CD14-positive monocyte (primary cell): Measurements from ENCODE around the gene GPI. TPM values are rescaled to one million over a fixed set of nuclear protein-coding genes. Genes with fewer than 3 reads are reported as not detected.

Experiments
- DNase-seq, 3 donors: peaks; one replicate each; pipeline ENCODE4 v3.0.0-alpha.2; 2011 to 2022
- H2AFZ ChIP-seq: 2 replicates; pipeline ENCODE4 v1.6.0; 2012; ENCODE audit warnings: mild to moderate bottlenecking, low read depth, low read length, inconsistent platforms; ENCODE audit not compliant: insufficient read depth, poor library complexity, severe bottlenecking
- H3K27ac ChIP-seq, 2 donors: 1 replicate in 1 of 2; 2 replicates in 1 of 2; pipeline ENCODE4 v1.5.1; 2012 to 2013; ENCODE audit warnings: low read length in 2 of 2, control low read depth in 1 of 2, inconsistent platforms in 1 of 2, low read depth in 1 of 2, mild to moderate bottlenecking in 1 of 2
- H3K27me3 ChIP-seq, 2 donors: one replicate each; pipeline versions ENCODE4 v1.6.0 to v1.6.1; 2011 to 2013; ENCODE audit warnings: low read length in 2 of 2; ENCODE audit not compliant: control insufficient read depth in 2 of 2, insufficient read depth in 2 of 2
- H3K36me3 ChIP-seq, 2 donors: replicated peaks in 1 of 2; 1 replicate in 1 of 2; 2 replicates in 1 of 2; pipeline versions ENCODE4 v1.5.1 to v1.6.1; 2012 to 2013; ENCODE audit warnings: low read length in 2 of 2, control low read depth in 1 of 2, inconsistent platforms in 1 of 2, mild to moderate bottlenecking in 1 of 2; ENCODE audit not compliant: insufficient read depth in 2 of 2, control insufficient read depth in 1 of 2
- H3K4me1 ChIP-seq, 2 donors: 1 replicate in 1 of 2; 2 replicates in 1 of 2; pipeline versions ENCODE4 v1.5.1 to v1.6.1; 2012 to 2013; ENCODE audit warnings: low read length in 2 of 2, control low read depth in 1 of 2, inconsistent platforms in 1 of 2, mild to moderate bottlenecking in 1 of 2, moderate library complexity in 1 of 2; ENCODE audit not compliant: insufficient read depth in 2 of 2, control insufficient read depth in 1 of 2
- H3K4me2 ChIP-seq: replicated peaks from 2 replicates; pipeline ENCODE3; 2012; ENCODE audit warnings: low read length, moderate library complexity, mild to moderate bottlenecking; ENCODE audit not compliant: poor library complexity, severe bottlenecking; ENCODE audit errors: extremely low read depth
- H3K4me3 ChIP-seq, 3 experiments: fragments of 200-600 bp in 1 of 3; sonication (generic) in 1 of 3; replicated peaks in 1 of 3; 1 replicate in 2 of 3; 2 replicates in 1 of 3; pipeline ENCODE4 v1.5.1; 2011 to 2013; ENCODE audit warnings: low read length in 3 of 3, mild to moderate bottlenecking in 3 of 3, control low read depth in 2 of 3, low read depth in 2 of 3, inconsistent platforms in 1 of 3, moderate library complexity in 1 of 3
- H3K79me2 ChIP-seq: 2 replicates; pipeline ENCODE4 v1.6.0; 2012; ENCODE audit warnings: mild to moderate bottlenecking, control low read depth, inconsistent platforms, low read length, moderate library complexity; ENCODE audit not compliant: insufficient read depth
- H3K9ac ChIP-seq: 2 replicates; pipeline ENCODE4 v1.6.0; 2017; ENCODE audit warnings: low read length, mild to moderate bottlenecking; ENCODE audit not compliant: insufficient read depth, poor library complexity, severe bottlenecking
- H3K9me3 ChIP-seq, 2 donors: replicated peaks in 1 of 2; 1 replicate in 1 of 2; 2 replicates in 1 of 2; pipeline versions ENCODE4 v1.5.1 to v1.6.1; 2012 to 2013; ENCODE audit warnings: low read length in 2 of 2, control low read depth in 1 of 2; ENCODE audit not compliant: control insufficient read depth in 1 of 2, insufficient read depth in 1 of 2
- H4K20me1 ChIP-seq: 2 replicates; pipeline ENCODE4 v1.6.0; 2012; ENCODE audit warnings: mild to moderate bottlenecking, low read length, control low read depth, moderate library complexity; ENCODE audit not compliant: insufficient read depth
- H3K27ac Mint-ChIP-seq, 7 donors: one replicate each; pipeline ENCODE4 v1.8.0; 2020; ENCODE audit warnings: mild to moderate bottlenecking in 7 of 7, mixed read lengths in 7 of 7, moderate library complexity in 6 of 7, inconsistent platforms in 2 of 7
- H3K27me3 Mint-ChIP-seq, 3 donors: one replicate each; pipeline ENCODE4 v1.8.0; 2021 to 2022; ENCODE audit warnings: low read depth in 3 of 3, mild to moderate bottlenecking in 3 of 3, mixed read lengths in 3 of 3, moderate library complexity in 3 of 3, inconsistent platforms in 1 of 3
- H3K36me3 Mint-ChIP-seq, 2 donors: one replicate each; pipeline ENCODE4 v1.8.0; 2020; ENCODE audit warnings: mixed read lengths in 2 of 2, inconsistent platforms in 1 of 2, mild to moderate bottlenecking in 1 of 2
- H3K4me1 Mint-ChIP-seq: one replicate; pipeline ENCODE4 v1.8.0; 2020; ENCODE audit warnings: mild to moderate bottlenecking, mixed read lengths
- H3K4me3 Mint-ChIP-seq, 2 donors: one replicate each; pipeline ENCODE4 v1.8.0; 2020; ENCODE audit warnings: mild to moderate bottlenecking in 2 of 2, mixed read lengths in 2 of 2, moderate library complexity in 1 of 2
- H3K9me3 Mint-ChIP-seq, 7 donors: one replicate each; pipeline ENCODE4 v1.8.0; 2020 to 2022; ENCODE audit warnings: mixed read lengths in 7 of 7, mild to moderate bottlenecking in 6 of 7, moderate library complexity in 6 of 7, inconsistent platforms in 2 of 7
- WGBS: methylation state at CpG from one replicate; pipeline ENCODE4 v1.1.5; 2013; ENCODE audit warnings: missing lambda C conversion rate; ENCODE audit not compliant: insufficient coverage; 5-methylcytosine and 5-hydroxymethylcytosine counted together
- intact Hi-C, 2 donors: fragments of 100-400 bp; cut with micrococcal nuclease; formaldehyde crosslinking; loops; one replicate each; pipeline versions ENCODE4 v1.15.0 to v1.15.1; 2023
- polyA plus RNA-seq, 3 donors: library from polyadenylated mRNA; depleted of rRNA in 1 of 3; unstranded in 2 of 3; stranded (reverse) in 1 of 3; fragments of 300-500 nt in 2 of 3; fragments of >200 nt in 1 of 3; fragmentation: Illumina TruSeq in 2 of 3; gene quantifications; 1 replicate in 2 of 3; 2 replicates in 1 of 3; pipeline ENCODE4 v1.2.3, GENCODE V29; 2012 to 2021
- TF ChIP-seq, protein P1 (sequence below): fragments of 200-600 bp; IDR thresholded peaks from one replicate; pipeline ENCODE4 v1.8.0; 2022; ENCODE audit warnings: antibody characterized with exemption, mild to moderate bottlenecking

The GPI gene
- polyA plus RNA-seq, 3 donors = 81.2 to 107 (median 95.3) TPM

GRCh38 chr19:34323433-34324204 is 41.4 kb upstream of the GPI start:
- TF ChIP-seq, protein P1, sequence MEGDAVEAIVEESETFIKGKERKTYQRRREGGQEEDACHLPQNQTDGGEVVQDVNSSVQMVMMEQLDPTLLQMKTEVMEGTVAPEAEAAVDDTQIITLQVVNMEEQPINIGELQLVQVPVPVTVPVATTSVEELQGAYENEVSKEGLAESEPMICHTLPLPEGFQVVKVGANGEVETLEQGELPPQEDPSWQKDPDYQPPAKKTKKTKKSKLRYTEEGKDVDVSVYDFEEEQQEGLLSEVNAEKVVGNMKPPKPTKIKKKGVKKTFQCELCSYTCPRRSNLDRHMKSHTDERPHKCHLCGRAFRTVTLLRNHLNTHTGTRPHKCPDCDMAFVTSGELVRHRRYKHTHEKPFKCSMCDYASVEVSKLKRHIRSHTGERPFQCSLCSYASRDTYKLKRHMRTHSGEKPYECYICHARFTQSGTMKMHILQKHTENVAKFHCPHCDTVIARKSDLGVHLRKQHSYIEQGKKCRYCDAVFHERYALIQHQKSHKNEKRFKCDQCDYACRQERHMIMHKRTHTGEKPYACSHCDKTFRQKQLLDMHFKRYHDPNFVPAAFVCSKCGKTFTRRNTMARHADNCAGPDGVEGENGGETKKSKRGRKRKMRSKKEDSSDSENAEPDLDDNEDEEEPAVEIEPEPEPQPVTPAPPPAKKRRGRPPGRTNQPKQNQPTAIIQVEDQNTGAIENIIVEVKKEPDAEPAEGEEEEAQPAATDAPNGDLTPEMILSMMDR = no peak
- DNase-seq = no peak
- Mint-ChIP-seq H3K9me3 (peaks cover 0 to 2% (median 0%) of the 10 kb centered on the region in 7 donors), H3K36me3 (peaks cover 16 to 19% of the 10 kb centered on the region in 2 donors), H3K27me3 (peaks cover 0 to 2% (median 0%) of the 10 kb centered on the region in 3 donors), H3K27ac (no peak overlapping the region), H3K4me1 (no peaks in the 10 kb centered on the region), H3K4me3 (no peak overlapping the region)
- Histone ChIP-seq H2AFZ (no peak overlapping the region), H3K79me2 (no peaks in the 10 kb centered on the region), H4K20me1 (no peaks in the 10 kb centered on the region), H3K27ac (no peak overlapping the region), H3K9ac (no peak overlapping the region), H3K4me2 (no peak overlapping the region), H3K4me1 (no peaks in the 10 kb centered on the region), H3K27me3 (no peaks in the 10 kb centered on the region), H3K9me3 (no peaks in the 10 kb centered on the region), H3K36me3 (peaks cover 0 to 9% of the 10 kb centered on the region in 2 donors), H3K4me3 (no peak overlapping the region)
- intact Hi-C loops = no loop called here
- WGBS = 98% methylated on average over 7 of the region's 7 CpGs

GRCh38 chr19:34324320-34324719 is 40.7 kb upstream of the GPI start:
- H4K20me1 ChIP-seq = no peaks in the 10 kb centered on the region
- H2AFZ ChIP-seq = no peak overlapping the region
- no peaks in the 10 kb centered on the region for H3K27me3 ChIP-seq
- no peak overlapping the region for H3K9ac ChIP-seq
- Mint-ChIP-seq H3K27ac (no peak overlapping the region), H3K9me3 (peaks cover 0 to 2% (median 0%) of the 10 kb centered on the region in 7 donors), H3K36me3 (peaks cover 17 to 23% of the 10 kb centered on the region in 2 donors), H3K27me3 (peaks cover 0 to 2% (median under 1%) of the 10 kb centered on the region in 3 donors), H3K4me1 (no peaks in the 10 kb centered on the region), H3K4me3 (no peak overlapping the region)
- TF ChIP-seq, protein P1 = no peak
- H3K4me2 ChIP-seq = no peak overlapping the region
- H3K4me3 ChIP-seq = no peak overlapping the region
- H3K79me2 ChIP-seq = no peaks in the 10 kb centered on the region
- WGBS = no CpG with 5 or more reads among the region's 3 CpGs
- H3K27ac ChIP-seq = no peak overlapping the region
- intact Hi-C loops = no loop called here
- no peaks in the 10 kb centered on the region for H3K9me3 ChIP-seq
- no peak for DNase-seq
- no peaks in the 10 kb centered on the region for H3K4me1 ChIP-seq
- peaks cover 0 to 11% of the 10 kb centered on the region in 2 donors for H3K36me3 ChIP-seq
